Pancreas (tissue), 10 donors: Measurements from ENCODE around the gene FYCO1. TPM values are rescaled to one million over a fixed set of nuclear protein-coding genes. Genes with fewer than 3 reads are reported as not detected.
A peak's percentile ranks its signal among the peaks of the same experiment; 100 is the strongest.

Experiments
- ATAC-seq, 4 donors: fragments of 200-7000 bp; cut with Tn5 transposase; one replicate each; pipeline versions ENCODE4 v1.8.0 to v1.9.1; 2020; ENCODE audit warnings: mild to moderate bottlenecking in 4 of 4, moderate library complexity in 4 of 4
- DNase-seq, 6 donors: peaks; one replicate each; pipeline ENCODE4 v3.0.0-alpha.2; 2020
- FAIRE-seq: peaks from 2 replicates; lab custom pipeline; 2012; peaks lifted over from hg19 to GRCh38; lab: Jason Lieb, UNC
- H3K27ac ChIP-seq, 4 donors: fragments of 200-600 bp; sonication (generic); 1 replicate in 3 of 4; 2 replicates in 1 of 4; pipeline versions ENCODE4 v1.5.0 to v1.8.0; 2020
- H3K27me3 ChIP-seq, 4 donors: fragments of 200-600 bp; one replicate each; pipeline ENCODE4 v1.8.0; 2021
- H3K36me3 ChIP-seq, 3 donors: fragments of 200-600 bp; sonication (generic) in 1 of 3; one replicate each; pipeline versions ENCODE4 v1.5.0 to v1.8.0; 2020 to 2021
- H3K4me1 ChIP-seq, 3 donors: fragments of 200-600 bp; one replicate each; pipeline ENCODE4 v1.8.0; 2021
- H3K4me3 ChIP-seq, 4 donors: fragments of 200-600 bp; sonication (generic) in 2 of 4; one replicate each; pipeline versions ENCODE4 v1.5.0 to v1.8.0; 2020 to 2021
- H3K9me3 ChIP-seq, 4 donors: fragments of 200-600 bp; one replicate each; pipeline ENCODE4 v1.8.0; 2021
- WGBS, 2 donors: extraction: QIAGEN DNeasy Blood & Tissue Kit; methylation state at CpG; one replicate each; pipeline ENCODE4 v1.1.7; 2013; 5-methylcytosine and 5-hydroxymethylcytosine counted together
- intact Hi-C, 3 donors: fragments of 100-400 bp; cut with DNase I; formaldehyde crosslinking; loops; one replicate each; pipeline versions ENCODE4 v1.11.1 to v1.14.2; 2022
- polyA plus RNA-seq, 2 donors: library from polyadenylated mRNA; stranded (reverse); fragments of 200-250 nt; gene quantifications; one replicate each; pipeline ENCODE4 v1.2.3, GENCODE V29; 2013
- total RNA-seq, 6 donors: library from RNA; stranded (reverse); fragmentation: NEBNext Ultra II Directional in 4 of 6; extraction: Animal tissue kit (Norgen Biotek cat#: 25700) in 4 of 6; gene quantifications; one replicate each; pipeline versions ENCODE4 v1.2.1 to v1.2.4, GENCODE V29; 2021 to 2023
- TF ChIP-seq, protein P1 (sequence below), 4 donors: fragments of 200-600 bp; sonication (generic) in 3 of 4; IDR thresholded peaks; one replicate each; pipeline versions ENCODE4 v1.5.0 to v1.8.0; 2021; ENCODE audit warnings: antibody characterized with exemption in 4 of 4
- donor health status: healthy with polysubstance abuse.
- donor health status: DM: no; HTN: no; CAD: no; lungs with moderate emphysema.
- donor health status: DM: no; HTN: no; CAD: no.
- donor health status: control.
- donor health status: control.
- donor health status: Bipolar disorder and iron deficiency.
- donor health status: DM: yes; HTN: yes; CAD: no.
- donor health status: DM: no; HTN: no; CAD: no.
- donor health status: DM: no; HTN: no; CAD: no.
- donor health status: DM: yes; HTN: yes; CAD: no.

The FYCO1 gene
- total and polyA plus RNA-seq, 8 donors, result 9.3 to 25.1 (median 15.7) TPM

- Histone ChIP-seq H3K27ac (no peak overlapping the region), H3K27me3 (no peaks in the 10 kb centered on the region), H3K4me3 (no peak overlapping the region), H3K4me1 (no peaks in the 10 kb centered on the region), H3K9me3 (no peaks in the 10 kb centered on the region), H3K36me3 (peaks cover 10 to 68% (median 43%) of the 10 kb centered on the region in 3 donors)
- peak in 1 of 4 donors; percentile 40 for ATAC-seq
- FAIRE-seq, result no peak
- WGBS, 2 donors, result 75 to 82% methylated on average over 2 of the region's 2 CpGs
- no peak for DNase-seq
- TF ChIP-seq, protein P1, sequence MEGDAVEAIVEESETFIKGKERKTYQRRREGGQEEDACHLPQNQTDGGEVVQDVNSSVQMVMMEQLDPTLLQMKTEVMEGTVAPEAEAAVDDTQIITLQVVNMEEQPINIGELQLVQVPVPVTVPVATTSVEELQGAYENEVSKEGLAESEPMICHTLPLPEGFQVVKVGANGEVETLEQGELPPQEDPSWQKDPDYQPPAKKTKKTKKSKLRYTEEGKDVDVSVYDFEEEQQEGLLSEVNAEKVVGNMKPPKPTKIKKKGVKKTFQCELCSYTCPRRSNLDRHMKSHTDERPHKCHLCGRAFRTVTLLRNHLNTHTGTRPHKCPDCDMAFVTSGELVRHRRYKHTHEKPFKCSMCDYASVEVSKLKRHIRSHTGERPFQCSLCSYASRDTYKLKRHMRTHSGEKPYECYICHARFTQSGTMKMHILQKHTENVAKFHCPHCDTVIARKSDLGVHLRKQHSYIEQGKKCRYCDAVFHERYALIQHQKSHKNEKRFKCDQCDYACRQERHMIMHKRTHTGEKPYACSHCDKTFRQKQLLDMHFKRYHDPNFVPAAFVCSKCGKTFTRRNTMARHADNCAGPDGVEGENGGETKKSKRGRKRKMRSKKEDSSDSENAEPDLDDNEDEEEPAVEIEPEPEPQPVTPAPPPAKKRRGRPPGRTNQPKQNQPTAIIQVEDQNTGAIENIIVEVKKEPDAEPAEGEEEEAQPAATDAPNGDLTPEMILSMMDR (IDR thresholded peaks at IDR 0.05), result no peak
- intact Hi-C loops, result no loop called here
Observed at GRCh38 chr3:45968706-45969105, 26.9 kb downstream of the FYCO1 start.

DNA sequence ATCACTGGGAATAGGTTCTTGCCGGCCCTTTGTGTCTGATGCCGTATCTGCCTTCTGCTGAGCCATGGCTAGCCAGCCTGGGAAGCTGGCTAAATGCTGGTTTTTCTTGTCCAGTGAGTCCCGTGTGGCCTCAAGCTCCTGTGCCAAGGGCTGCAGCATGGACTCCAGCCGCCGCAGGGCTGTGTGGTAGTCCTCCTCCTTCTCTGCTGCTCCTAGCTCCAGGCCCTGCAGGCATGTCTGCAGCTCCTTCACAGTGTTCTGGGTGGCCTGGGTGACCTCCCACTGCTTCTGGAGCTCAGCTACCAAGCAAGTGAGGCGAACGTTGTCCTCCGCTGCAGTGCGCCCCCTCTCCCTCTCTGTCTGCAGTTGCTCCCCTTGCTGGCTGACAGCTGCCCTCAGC, 27.5 kb downstream of the FYCO1 start:
- DNase-seq (no peak), FAIRE-seq (no peak), ATAC-seq (no peak)
- Histone ChIP-seq H3K36me3 (peaks cover 10 to 71% (median 48%) of the 10 kb centered on the region in 3 donors), H3K27ac (no peak overlapping the region), H3K4me3 (no peak overlapping the region), H3K9me3 (no peaks in the 10 kb centered on the region), H3K27me3 (no peaks in the 10 kb centered on the region), H3K4me1 (no peaks in the 10 kb centered on the region)
- 86 to 87% methylated on average over 9 of the region's 9 CpGs for WGBS, 2 donors
- TF ChIP-seq, protein P1 (IDR thresholded peaks at IDR 0.05), result no peak
- intact Hi-C loops, result no loop called here

- no peaks in the 10 kb centered on the region for H3K9me3 ChIP-seq
- peaks cover 10 to 76% (median 48%) of the 10 kb centered on the region in 3 donors for H3K36me3 ChIP-seq
- no peak for DNase-seq
- TF ChIP-seq, protein P1 (IDR thresholded peaks at IDR 0.05), result no peak
- no peak for FAIRE-seq
- WGBS, 2 donors, result 76% methylated on average over 8 of the region's 8 CpGs
- H3K4me3 ChIP-seq, result no peak overlapping the region
- no peaks in the 10 kb centered on the region for H3K27me3 ChIP-seq
- H3K4me1 ChIP-seq, result no peaks in the 10 kb centered on the region
- no peak for ATAC-seq
- H3K27ac ChIP-seq, result no peak overlapping the region
- intact Hi-C loops, result no loop called here
Observed at GRCh38 chr3:45967724-45968123, 27.9 kb downstream of the FYCO1 start.

GRCh38 chr3:45966950-45967640, 28.5 kb downstream of the FYCO1 start:
- Histone ChIP-seq H3K27ac (no peak overlapping the region), H3K27me3 (no peaks in the 10 kb centered on the region), H3K4me1 (no peaks in the 10 kb centered on the region), H3K36me3 (peaks cover 10 to 77% (median 43%) of the 10 kb centered on the region in 3 donors), H3K4me3 (no peak overlapping the region), H3K9me3 (no peaks in the 10 kb centered on the region)
- intact Hi-C loops, result no loop called here
- no peak for FAIRE-seq
- DNase-seq, result no peak
- WGBS, 2 donors, result 83 to 88% methylated on average over 16 of the region's 16 CpGs
- TF ChIP-seq, protein P1 (IDR thresholded peaks at IDR 0.05), result no peak
- no peak for ATAC-seq

GRCh38 chr3:45966371-45966791, 29.2 kb downstream of the FYCO1 start:
- H3K4me3 ChIP-seq, result no peak overlapping the region
- ATAC-seq (no peak), DNase-seq (no peak), FAIRE-seq (no peak)
- no peaks in the 10 kb centered on the region for H3K4me1 ChIP-seq
- intact Hi-C loops, result no loop called here
- H3K27ac ChIP-seq, result no peak overlapping the region
- no peaks in the 10 kb centered on the region for H3K27me3 ChIP-seq
- H3K36me3 ChIP-seq, result peaks cover 10 to 81% (median 44%) of the 10 kb centered on the region in 3 donors
- 88 to 93% methylated on average over 16 to 17 of the region's 17 CpGs for WGBS, 2 donors
- H3K9me3 ChIP-seq, result no peaks in the 10 kb centered on the region
- TF ChIP-seq, protein P1 (IDR thresholded peaks at IDR 0.05), result no peak
